ENCODE measurements around the gene KRT13. TPM values are rescaled to one million over a fixed set of nuclear protein-coding genes. Genes with fewer than 3 reads are reported as not detected.
A peak's percentile ranks its signal among the peaks of the same experiment; 100 is the strongest.

The KRT13 gene
- total RNA-seq, 1 experiment from 2014 or later = not detected

DNA sequence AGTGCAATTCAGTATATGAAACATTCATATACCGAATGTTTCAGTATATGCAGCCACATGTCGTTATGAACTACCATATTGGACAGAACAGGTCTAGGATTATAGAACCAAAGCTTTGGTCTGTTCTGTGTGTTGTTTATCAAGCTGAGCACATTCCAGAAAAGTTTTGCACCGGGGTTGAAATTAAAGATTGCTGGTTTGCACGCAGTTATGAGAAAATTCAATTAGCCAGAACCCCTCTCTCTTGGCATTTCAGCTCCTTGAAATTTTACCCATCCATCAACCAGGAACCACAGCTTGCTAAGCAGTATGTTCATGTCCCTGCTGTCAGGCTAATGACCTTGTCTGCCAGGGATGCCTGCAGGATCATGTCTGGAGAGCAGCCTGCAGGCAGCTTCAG lies 47.7 kb downstream of the KRT13 start:
- Mint-ChIP-seq H3K36me3 (no peaks in the 10 kb centered on the region), H3K4me1 (no peaks in the 10 kb centered on the region), H3K27me3 (ENCODE audit: low read depth) (no peaks in the 10 kb centered on the region), H3K9me3 (peaks cover 13% of the 10 kb centered on the region), H3K4me3 (no peak overlapping the region), H3K27ac (no peak overlapping the region)
- ATAC-seq (no peak), DNase-seq (ENCODE audit: low spot score) (no peak)
- CTCF ChIA-PET = interaction anchor here (0.9 to 2.4 kb wide), 5 partner anchors 40 to 594 kb away, joined by 3 to 17 read pairs (median 4); no protein-coding TSS in a partner anchor
- TF ChIP-seq TP53 (CRISPR knock-in tag; IDR thresholded peaks at IDR 0.05) (no peak), FOXJ3 (CRISPR knock-in tag; IDR thresholded peaks at IDR 0.05; ENCODE audit: borderline replicate concordance) (no peak), ESRRA (CRISPR knock-in tag; IDR thresholded peaks at IDR 0.05; ENCODE audit: borderline replicate concordance) (no peak), GTF2I (CRISPR knock-in tag; conservative IDR thresholded peaks at IDR 0.05) (no peak), ZNF416 (CRISPR knock-in tag; IDR thresholded peaks at IDR 0.05) (no peak)
- TF ChIP-seq, protein P1, sequence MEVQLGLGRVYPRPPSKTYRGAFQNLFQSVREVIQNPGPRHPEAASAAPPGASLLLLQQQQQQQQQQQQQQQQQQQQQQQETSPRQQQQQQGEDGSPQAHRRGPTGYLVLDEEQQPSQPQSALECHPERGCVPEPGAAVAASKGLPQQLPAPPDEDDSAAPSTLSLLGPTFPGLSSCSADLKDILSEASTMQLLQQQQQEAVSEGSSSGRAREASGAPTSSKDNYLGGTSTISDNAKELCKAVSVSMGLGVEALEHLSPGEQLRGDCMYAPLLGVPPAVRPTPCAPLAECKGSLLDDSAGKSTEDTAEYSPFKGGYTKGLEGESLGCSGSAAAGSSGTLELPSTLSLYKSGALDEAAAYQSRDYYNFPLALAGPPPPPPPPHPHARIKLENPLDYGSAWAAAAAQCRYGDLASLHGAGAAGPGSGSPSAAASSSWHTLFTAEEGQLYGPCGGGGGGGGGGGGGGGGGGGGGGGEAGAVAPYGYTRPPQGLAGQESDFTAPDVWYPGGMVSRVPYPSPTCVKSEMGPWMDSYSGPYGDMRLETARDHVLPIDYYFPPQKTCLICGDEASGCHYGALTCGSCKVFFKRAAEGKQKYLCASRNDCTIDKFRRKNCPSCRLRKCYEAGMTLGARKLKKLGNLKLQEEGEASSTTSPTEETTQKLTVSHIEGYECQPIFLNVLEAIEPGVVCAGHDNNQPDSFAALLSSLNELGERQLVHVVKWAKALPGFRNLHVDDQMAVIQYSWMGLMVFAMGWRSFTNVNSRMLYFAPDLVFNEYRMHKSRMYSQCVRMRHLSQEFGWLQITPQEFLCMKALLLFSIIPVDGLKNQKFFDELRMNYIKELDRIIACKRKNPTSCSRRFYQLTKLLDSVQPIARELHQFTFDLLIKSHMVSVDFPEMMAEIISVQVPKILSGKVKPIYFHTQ (CRISPR knock-in tag; IDR thresholded peaks at IDR 0.05) = no peak
- TF ChIP-seq, protein P2, sequence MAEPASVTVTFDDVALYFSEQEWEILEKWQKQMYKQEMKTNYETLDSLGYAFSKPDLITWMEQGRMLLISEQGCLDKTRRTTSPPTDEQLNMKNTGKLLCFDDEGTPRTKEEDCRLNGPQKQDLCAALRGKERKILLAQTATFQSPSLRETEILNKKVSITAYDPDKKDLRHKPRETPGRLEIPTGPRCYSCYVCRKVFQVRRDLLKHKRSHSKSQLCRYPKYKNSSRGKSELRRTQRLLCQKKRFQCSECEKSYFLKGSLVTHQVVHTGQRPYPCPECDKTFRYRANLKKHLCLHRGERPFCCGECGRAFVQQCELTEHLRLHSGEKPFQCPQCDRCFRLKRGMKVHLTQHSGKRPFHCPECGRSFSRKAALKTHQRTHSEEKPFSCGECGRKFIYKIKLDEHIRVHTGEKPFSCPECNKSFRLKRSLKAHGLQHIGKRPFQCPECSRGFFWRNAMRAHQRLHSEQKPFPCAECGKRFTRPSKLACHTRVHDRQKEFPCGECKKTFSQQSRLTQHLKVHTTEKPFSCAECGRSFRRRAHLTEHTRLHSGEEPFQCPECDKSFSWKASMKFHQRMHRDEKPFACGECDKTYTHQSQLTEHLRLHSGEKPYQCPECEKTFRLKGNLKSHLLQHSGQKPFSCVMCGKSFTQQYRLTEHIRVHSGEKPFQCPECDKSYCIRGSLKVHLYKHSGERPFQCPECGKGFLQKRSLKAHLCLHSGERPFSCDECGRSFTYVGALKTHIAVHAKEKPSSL (CRISPR knock-in tag; conservative IDR thresholded peaks at IDR 0.05) = no peak
- TF ChIP-seq, protein P3, sequence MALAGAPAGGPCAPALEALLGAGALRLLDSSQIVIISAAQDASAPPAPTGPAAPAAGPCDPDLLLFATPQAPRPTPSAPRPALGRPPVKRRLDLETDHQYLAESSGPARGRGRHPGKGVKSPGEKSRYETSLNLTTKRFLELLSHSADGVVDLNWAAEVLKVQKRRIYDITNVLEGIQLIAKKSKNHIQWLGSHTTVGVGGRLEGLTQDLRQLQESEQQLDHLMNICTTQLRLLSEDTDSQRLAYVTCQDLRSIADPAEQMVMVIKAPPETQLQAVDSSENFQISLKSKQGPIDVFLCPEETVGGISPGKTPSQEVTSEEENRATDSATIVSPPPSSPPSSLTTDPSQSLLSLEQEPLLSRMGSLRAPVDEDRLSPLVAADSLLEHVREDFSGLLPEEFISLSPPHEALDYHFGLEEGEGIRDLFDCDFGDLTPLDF (CRISPR knock-in tag; IDR thresholded peaks at IDR 0.05) = no peak
- TF ChIP-seq, protein P4, sequence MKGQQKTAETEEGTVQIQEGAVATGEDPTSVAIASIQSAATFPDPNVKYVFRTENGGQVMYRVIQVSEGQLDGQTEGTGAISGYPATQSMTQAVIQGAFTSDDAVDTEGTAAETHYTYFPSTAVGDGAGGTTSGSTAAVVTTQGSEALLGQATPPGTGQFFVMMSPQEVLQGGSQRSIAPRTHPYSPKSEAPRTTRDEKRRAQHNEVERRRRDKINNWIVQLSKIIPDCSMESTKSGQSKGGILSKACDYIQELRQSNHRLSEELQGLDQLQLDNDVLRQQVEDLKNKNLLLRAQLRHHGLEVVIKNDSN (CRISPR knock-in tag; IDR thresholded peaks at IDR 0.05) = no peak
- POLR2A ChIA-PET = no interaction called here

DNA sequence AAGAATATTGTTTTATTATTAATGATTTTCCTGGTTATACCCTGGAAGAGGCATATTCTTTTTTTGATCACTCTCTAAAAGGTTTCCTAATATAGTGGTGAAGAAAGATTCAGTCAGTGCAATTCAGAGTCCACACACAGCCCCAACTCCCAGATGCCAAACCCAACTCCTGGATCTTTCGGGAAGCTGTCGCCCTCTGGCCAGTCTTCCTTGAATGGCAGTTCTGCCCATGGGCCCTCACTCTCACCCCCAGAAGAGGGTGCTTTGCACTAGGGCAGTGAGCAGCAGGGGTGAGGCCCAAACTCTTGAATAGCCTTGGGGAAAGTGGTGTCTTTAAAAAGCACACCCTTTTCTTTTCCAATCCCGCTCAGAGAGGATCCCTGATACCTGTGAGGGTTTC lies 49.2 kb downstream of the KRT13 start:
- CTCF ChIA-PET = interaction anchor here (1.1 to 2.4 kb wide), 2 partner anchors 93 to 134 kb away, joined by 3 to 17 read pairs; no protein-coding TSS in a partner anchor
- POLR2A ChIA-PET = no interaction called here
- Mint-ChIP-seq H3K27me3 (ENCODE audit: low read depth) (peaks cover 7% of the 10 kb centered on the region), H3K9me3 (peaks cover 22% of the 10 kb centered on the region), H3K36me3 (peaks cover 12% of the 10 kb centered on the region), H3K27ac (no peak overlapping the region), H3K4me1 (no peaks in the 10 kb centered on the region), H3K4me3 (no peak overlapping the region)
- ATAC-seq (peak; percentile 73), DNase-seq (ENCODE audit: low spot score) (peak; percentile 35)
- no peak for TF ChIP-seq HMGA2 (CRISPR knock-in tag; IDR thresholded peaks at IDR 0.05)
- TF ChIP-seq, protein P5, sequence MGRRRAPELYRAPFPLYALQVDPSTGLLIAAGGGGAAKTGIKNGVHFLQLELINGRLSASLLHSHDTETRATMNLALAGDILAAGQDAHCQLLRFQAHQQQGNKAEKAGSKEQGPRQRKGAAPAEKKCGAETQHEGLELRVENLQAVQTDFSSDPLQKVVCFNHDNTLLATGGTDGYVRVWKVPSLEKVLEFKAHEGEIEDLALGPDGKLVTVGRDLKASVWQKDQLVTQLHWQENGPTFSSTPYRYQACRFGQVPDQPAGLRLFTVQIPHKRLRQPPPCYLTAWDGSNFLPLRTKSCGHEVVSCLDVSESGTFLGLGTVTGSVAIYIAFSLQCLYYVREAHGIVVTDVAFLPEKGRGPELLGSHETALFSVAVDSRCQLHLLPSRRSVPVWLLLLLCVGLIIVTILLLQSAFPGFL (CRISPR knock-in tag; IDR thresholded peaks at IDR 0.05; ENCODE audit: borderline replicate concordance) = no peak
- TF ChIP-seq ZNF219 (CRISPR knock-in tag; IDR thresholded peaks at IDR 0.05; ENCODE audit: borderline replicate concordance) = no peak
- TF ChIP-seq, protein P6, sequence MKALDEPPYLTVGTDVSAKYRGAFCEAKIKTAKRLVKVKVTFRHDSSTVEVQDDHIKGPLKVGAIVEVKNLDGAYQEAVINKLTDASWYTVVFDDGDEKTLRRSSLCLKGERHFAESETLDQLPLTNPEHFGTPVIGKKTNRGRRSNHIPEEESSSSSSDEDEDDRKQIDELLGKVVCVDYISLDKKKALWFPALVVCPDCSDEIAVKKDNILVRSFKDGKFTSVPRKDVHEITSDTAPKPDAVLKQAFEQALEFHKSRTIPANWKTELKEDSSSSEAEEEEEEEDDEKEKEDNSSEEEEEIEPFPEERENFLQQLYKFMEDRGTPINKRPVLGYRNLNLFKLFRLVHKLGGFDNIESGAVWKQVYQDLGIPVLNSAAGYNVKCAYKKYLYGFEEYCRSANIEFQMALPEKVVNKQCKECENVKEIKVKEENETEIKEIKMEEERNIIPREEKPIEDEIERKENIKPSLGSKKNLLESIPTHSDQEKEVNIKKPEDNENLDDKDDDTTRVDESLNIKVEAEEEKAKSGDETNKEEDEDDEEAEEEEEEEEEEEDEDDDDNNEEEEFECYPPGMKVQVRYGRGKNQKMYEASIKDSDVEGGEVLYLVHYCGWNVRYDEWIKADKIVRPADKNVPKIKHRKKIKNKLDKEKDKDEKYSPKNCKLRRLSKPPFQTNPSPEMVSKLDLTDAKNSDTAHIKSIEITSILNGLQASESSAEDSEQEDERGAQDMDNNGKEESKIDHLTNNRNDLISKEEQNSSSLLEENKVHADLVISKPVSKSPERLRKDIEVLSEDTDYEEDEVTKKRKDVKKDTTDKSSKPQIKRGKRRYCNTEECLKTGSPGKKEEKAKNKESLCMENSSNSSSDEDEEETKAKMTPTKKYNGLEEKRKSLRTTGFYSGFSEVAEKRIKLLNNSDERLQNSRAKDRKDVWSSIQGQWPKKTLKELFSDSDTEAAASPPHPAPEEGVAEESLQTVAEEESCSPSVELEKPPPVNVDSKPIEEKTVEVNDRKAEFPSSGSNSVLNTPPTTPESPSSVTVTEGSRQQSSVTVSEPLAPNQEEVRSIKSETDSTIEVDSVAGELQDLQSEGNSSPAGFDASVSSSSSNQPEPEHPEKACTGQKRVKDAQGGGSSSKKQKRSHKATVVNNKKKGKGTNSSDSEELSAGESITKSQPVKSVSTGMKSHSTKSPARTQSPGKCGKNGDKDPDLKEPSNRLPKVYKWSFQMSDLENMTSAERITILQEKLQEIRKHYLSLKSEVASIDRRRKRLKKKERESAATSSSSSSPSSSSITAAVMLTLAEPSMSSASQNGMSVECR (CRISPR knock-in tag; IDR thresholded peaks at IDR 0.05; ENCODE audit: borderline replicate concordance) = no peak
- no peak for TF ChIP-seq TP53 (CRISPR knock-in tag; IDR thresholded peaks at IDR 0.05)
- no peak for TF ChIP-seq ZNF138 (CRISPR knock-in tag; conservative IDR thresholded peaks at IDR 0.05)
- no peak for TF ChIP-seq ZNF396 (CRISPR knock-in tag; IDR thresholded peaks at IDR 0.05; ENCODE audit: borderline replicate concordance)
- TF ChIP-seq GTF2I (CRISPR knock-in tag; conservative IDR thresholded peaks at IDR 0.05) = no peak
- TF ChIP-seq GRHL2 (CRISPR knock-in tag; IDR thresholded peaks at IDR 0.05; ENCODE audit: insufficient replicate concordance, severe bottlenecking) = no peak
- TF ChIP-seq CBFB (CRISPR knock-in tag; IDR thresholded peaks at IDR 0.05; ENCODE audit: low read depth) = no peak
- TF ChIP-seq FOXP1 (CRISPR knock-in tag; IDR thresholded peaks at IDR 0.05; ENCODE audit: borderline replicate concordance) = no peak
- no peak for TF ChIP-seq ZNF232 (CRISPR knock-in tag; IDR thresholded peaks at IDR 0.05)
- no peak for TF ChIP-seq CREM (CRISPR knock-in tag; IDR thresholded peaks at IDR 0.05)
